Parathyroid adenoma (tissue), 2 donors: ENCODE results near the gene CREB1.
"Not testable (repeated sequence)": the region's sequence is repeated elsewhere in the genome, so short reads cannot be mapped to it uniquely, and the experiment has no call there.

ENCODE experiments used
- H2AFZ ChIP-seq: fragments of 300-600 bp; sonication (generic); one replicate; pipeline ENCODE4 v1.7.0; 2017; ENCODE audit warnings: antibody characterized with exemption, mild to moderate bottlenecking
- H3K27ac ChIP-seq: fragments of 300-600 bp; sonication (generic); one replicate; pipeline ENCODE4 v1.7.0; 2017
- H3K27me3 ChIP-seq: fragments of 300-600 bp; sonication (generic); one replicate; pipeline ENCODE4 v1.7.0; 2017; ENCODE audit warnings: low read length; ENCODE audit not compliant: control insufficient read depth, insufficient read depth
- H3K36me3 ChIP-seq: fragments of 300-600 bp; sonication (generic); one replicate; pipeline ENCODE4 v1.7.0; 2017; ENCODE audit warnings: low read length; ENCODE audit not compliant: control insufficient read depth, insufficient read depth
- H3K4me1 ChIP-seq: fragments of 300-600 bp; sonication (generic); one replicate; pipeline ENCODE4 v1.7.0; 2017; ENCODE audit warnings: control low read depth
- H3K4me2 ChIP-seq: fragments of 300-600 bp; sonication (generic); one replicate; pipeline ENCODE4 v1.7.0; 2017; ENCODE audit warnings: low read length
- H3K4me3 ChIP-seq: fragments of 300-600 bp; sonication (generic); one replicate; pipeline ENCODE4 v1.7.0; 2017; ENCODE audit warnings: low read depth, low read length
- H3K79me2 ChIP-seq: fragments of 300-600 bp; sonication (generic); one replicate; pipeline ENCODE4 v1.7.0; 2017; ENCODE audit warnings: control low read depth
- H3K9ac ChIP-seq: fragments of 300-600 bp; sonication (generic); one replicate; pipeline ENCODE4 v1.7.0; 2017; ENCODE audit warnings: mild to moderate bottlenecking
- H3K9me3 ChIP-seq: fragments of 300-600 bp; sonication (generic); one replicate; pipeline ENCODE4 v1.7.0; 2017; ENCODE audit warnings: low read length; ENCODE audit not compliant: control insufficient read depth
- CTCF ChIP-seq: fragments of 300-600 bp; sonication (generic); IDR thresholded peaks from one replicate; pipeline ENCODE4 v1.7.0; 2017; ENCODE audit warnings: antibody characterized with exemption, mild to moderate bottlenecking
- donor health status: primary hyperparathyroidism.

CREB1 gene

GRCh38 chr2:207494137-207494536 is 35.6 kb upstream of the CREB1 start:
- H3K36me3 ChIP-seq, result no peaks in the 10 kb centered on the region
- no peaks in the 10 kb centered on the region for H3K9me3 ChIP-seq
- no peaks in the 10 kb centered on the region for H3K79me2 ChIP-seq
- no peak overlapping the region for H3K4me3 ChIP-seq
- TF ChIP-seq CTCF, result no peak
- no peak overlapping the region for H3K27ac ChIP-seq
- no peaks in the 10 kb centered on the region for H3K27me3 ChIP-seq
- no peaks in the 10 kb centered on the region for H3K4me1 ChIP-seq
- no peak overlapping the region for H3K4me2 ChIP-seq
- no peak overlapping the region for H2AFZ ChIP-seq
- no peak overlapping the region for H3K9ac ChIP-seq

- not testable (repeated sequence) for H3K27me3 ChIP-seq, H3K4me2 ChIP-seq, H3K9ac ChIP-seq, H3K4me3 ChIP-seq, H3K79me2 ChIP-seq, H2AFZ ChIP-seq, H3K36me3 ChIP-seq, H3K4me1 ChIP-seq, H3K9me3 ChIP-seq, H3K27ac ChIP-seq
Observed at GRCh38 chr2:207496936-207497335, 32.8 kb upstream of the CREB1 start.

- no peak overlapping the region for H3K9ac ChIP-seq
- TF ChIP-seq CTCF, result no peak
- H3K4me2 ChIP-seq, result no peak overlapping the region
- H3K27ac ChIP-seq, result no peak overlapping the region
- H3K4me3 ChIP-seq, result no peak overlapping the region
- no peaks in the 10 kb centered on the region for H3K4me1 ChIP-seq
- no peaks in the 10 kb centered on the region for H3K36me3 ChIP-seq
- H3K9me3 ChIP-seq, result no peaks in the 10 kb centered on the region
- H3K79me2 ChIP-seq, result no peaks in the 10 kb centered on the region
- H3K27me3 ChIP-seq, result no peaks in the 10 kb centered on the region
- no peak overlapping the region for H2AFZ ChIP-seq
Observed at GRCh38 chr2:207497596-207497995, 32.2 kb upstream of the CREB1 start.

- H3K4me2 ChIP-seq, result no peak overlapping the region
- H3K9ac ChIP-seq, result no peak overlapping the region
- no peaks in the 10 kb centered on the region for H3K79me2 ChIP-seq
- no peaks in the 10 kb centered on the region for H3K9me3 ChIP-seq
- H3K27me3 ChIP-seq, result no peaks in the 10 kb centered on the region
- H2AFZ ChIP-seq, result no peak overlapping the region
- TF ChIP-seq CTCF, result no peak
- no peaks in the 10 kb centered on the region for H3K36me3 ChIP-seq
- no peaks in the 10 kb centered on the region for H3K4me1 ChIP-seq
- no peak overlapping the region for H3K27ac ChIP-seq
- H3K4me3 ChIP-seq, result no peak overlapping the region
Observed at GRCh38 chr2:207498427-207498826, 31.3 kb upstream of the CREB1 start.

GRCh38 chr2:207499114-207499513 is 30.6 kb upstream of the CREB1 start:
- TF ChIP-seq CTCF, result no peak
- H3K27ac ChIP-seq, result no peak overlapping the region
- H3K9me3 ChIP-seq, result no peaks in the 10 kb centered on the region
- H2AFZ ChIP-seq, result no peak overlapping the region
- H3K4me3 ChIP-seq, result no peak overlapping the region
- no peak overlapping the region for H3K4me2 ChIP-seq
- H3K4me1 ChIP-seq, result no peaks in the 10 kb centered on the region
- no peak overlapping the region for H3K9ac ChIP-seq
- no peaks in the 10 kb centered on the region for H3K79me2 ChIP-seq
- no peaks in the 10 kb centered on the region for H3K27me3 ChIP-seq
- no peaks in the 10 kb centered on the region for H3K36me3 ChIP-seq
